Lower lobe of right lung (tissue), 2 donors: ENCODE data around the gene WBP4. TPM values are rescaled to one million over a fixed set of nuclear protein-coding genes. Genes with fewer than 3 reads are reported as not detected.

Experiments
- ATAC-seq, 2 donors: fragments of 200-7000 bp; cut with Tn5 transposase; one replicate each; pipeline ENCODE4 v1.9.1; 2020 to 2022; ENCODE audit warnings: mild to moderate bottlenecking in 2 of 2, moderate library complexity in 2 of 2
- DNase-seq: peaks from one replicate; pipeline ENCODE4 v3.0.0-alpha.2; 2020
- H3K27ac ChIP-seq: fragments of 200-600 bp; one replicate; pipeline ENCODE4 v1.8.0; 2022
- H3K27me3 ChIP-seq: fragments of 200-600 bp; one replicate; pipeline ENCODE4 v1.8.0; 2022; ENCODE audit warnings: low read depth
- H3K36me3 ChIP-seq: fragments of 200-600 bp; one replicate; pipeline ENCODE4 v1.8.0; 2022; ENCODE audit warnings: mild to moderate bottlenecking
- H3K4me1 ChIP-seq: fragments of 200-600 bp; one replicate; pipeline ENCODE4 v1.8.0; 2022
- H3K4me3 ChIP-seq: fragments of 200-600 bp; one replicate; pipeline ENCODE4 v1.8.0; 2022; ENCODE audit warnings: mild to moderate bottlenecking
- H3K9me3 ChIP-seq: fragments of 200-600 bp; one replicate; pipeline ENCODE4 v1.8.0; 2022
- intact Hi-C: fragments of 100-400 bp; cut with DNase I; formaldehyde crosslinking; loops from one replicate; pipeline ENCODE4 v1.11.0; 2022
- total RNA-seq: library from RNA; stranded (reverse); fragmentation: NEBNext Ultra II Directional; extraction: Animal tissue kit (Norgen Biotek cat#: 25700); gene quantifications from one replicate; pipeline ENCODE4 v1.2.1, GENCODE V29; 2021
- TF ChIP-seq, protein P1 (sequence below): fragments of 200-600 bp; IDR thresholded peaks from one replicate; pipeline ENCODE4 v1.8.0; 2022; ENCODE audit warnings: antibody characterized with exemption, mild to moderate bottlenecking
- donor health status: DM: no; HTN: yes; CAD: no; lungs with severe emphysema.

Gene WBP4
- total RNA-seq, 1 donor from 2014 or later = 10.8 TPM

DNA sequence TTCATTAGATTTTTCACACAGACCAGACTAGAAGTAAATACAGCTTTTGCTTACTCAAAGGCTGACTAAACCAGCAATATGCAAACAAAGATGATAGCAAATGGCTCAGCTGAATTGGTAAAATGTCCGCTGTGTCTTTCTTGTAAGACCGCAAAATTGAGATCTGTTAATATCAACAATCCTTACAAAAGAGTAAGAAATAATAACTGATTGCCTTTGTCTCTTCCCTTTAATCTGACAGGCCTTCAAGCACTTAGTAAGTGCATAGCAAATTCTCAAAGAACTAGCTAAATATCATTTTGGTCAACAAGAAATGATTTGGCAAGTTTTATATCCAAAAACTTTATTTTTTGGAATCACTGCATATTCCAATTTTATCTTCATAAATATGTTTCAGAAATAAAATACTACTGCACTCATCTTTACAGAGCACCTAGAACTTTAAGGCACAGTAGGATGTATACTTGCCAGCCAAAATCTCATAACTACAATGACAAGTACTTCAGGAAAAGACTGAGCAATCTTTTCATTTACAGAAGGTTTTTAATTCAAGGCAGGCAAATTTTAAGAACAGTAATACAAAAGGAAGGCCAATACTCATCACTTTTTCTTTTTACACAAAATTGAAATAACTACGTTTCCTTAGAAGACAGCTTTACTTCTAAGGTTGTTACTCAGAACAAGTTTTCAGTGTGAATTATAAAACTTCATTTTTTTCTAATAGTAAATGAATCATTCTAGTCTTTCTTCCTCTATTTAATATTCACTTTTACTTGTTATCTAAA lies 43.3 kb upstream of the WBP4 start:
- Histone ChIP-seq H3K27ac (peak overlapping the region; percentile 84), H3K4me1 (peaks cover 33% of the 10 kb centered on the region)
- no peak for DNase-seq

DNA sequence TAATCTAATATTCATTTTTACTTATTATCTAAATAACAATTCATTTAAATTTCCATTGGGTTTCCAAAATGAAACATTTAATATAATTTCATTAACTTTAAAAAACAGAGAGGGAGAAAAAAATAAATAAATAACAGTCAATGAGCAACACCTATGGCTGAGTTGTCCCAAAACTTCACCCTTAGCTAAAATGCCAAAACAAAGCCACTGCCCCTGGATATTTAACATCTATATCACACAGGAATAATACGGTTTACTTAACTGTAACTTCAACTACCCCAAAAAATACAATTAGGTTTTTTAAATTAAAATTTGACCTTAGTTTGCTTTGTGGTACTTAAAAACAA lies 42.7 kb upstream of the WBP4 start:
- TF ChIP-seq, protein P1, sequence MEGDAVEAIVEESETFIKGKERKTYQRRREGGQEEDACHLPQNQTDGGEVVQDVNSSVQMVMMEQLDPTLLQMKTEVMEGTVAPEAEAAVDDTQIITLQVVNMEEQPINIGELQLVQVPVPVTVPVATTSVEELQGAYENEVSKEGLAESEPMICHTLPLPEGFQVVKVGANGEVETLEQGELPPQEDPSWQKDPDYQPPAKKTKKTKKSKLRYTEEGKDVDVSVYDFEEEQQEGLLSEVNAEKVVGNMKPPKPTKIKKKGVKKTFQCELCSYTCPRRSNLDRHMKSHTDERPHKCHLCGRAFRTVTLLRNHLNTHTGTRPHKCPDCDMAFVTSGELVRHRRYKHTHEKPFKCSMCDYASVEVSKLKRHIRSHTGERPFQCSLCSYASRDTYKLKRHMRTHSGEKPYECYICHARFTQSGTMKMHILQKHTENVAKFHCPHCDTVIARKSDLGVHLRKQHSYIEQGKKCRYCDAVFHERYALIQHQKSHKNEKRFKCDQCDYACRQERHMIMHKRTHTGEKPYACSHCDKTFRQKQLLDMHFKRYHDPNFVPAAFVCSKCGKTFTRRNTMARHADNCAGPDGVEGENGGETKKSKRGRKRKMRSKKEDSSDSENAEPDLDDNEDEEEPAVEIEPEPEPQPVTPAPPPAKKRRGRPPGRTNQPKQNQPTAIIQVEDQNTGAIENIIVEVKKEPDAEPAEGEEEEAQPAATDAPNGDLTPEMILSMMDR = no peak
- peak in 1 of 2 donors; percentile 31 for ATAC-seq
- Histone ChIP-seq H3K36me3 (no peaks in the 10 kb centered on the region), H3K4me3 (peak overlapping the region; percentile 48), H3K27ac (peak overlapping the region; percentile 84), H3K4me1 (peaks cover 32% of the 10 kb centered on the region), H3K27me3 (no peaks in the 10 kb centered on the region), H3K9me3 (no peaks in the 10 kb centered on the region)
- DNase-seq = no peak
- intact Hi-C loops = no loop called here

More for the DNA sequence above, 43.3 kb upstream of the WBP4 start:
- ATAC-seq = peak in 1 of 2 donors; percentile 57
- no peaks in the 10 kb centered on the region for H3K9me3 ChIP-seq
- H3K4me3 ChIP-seq = peak overlapping the region; percentile 48
- no peaks in the 10 kb centered on the region for H3K36me3 ChIP-seq
- TF ChIP-seq, protein P1 = no peak
- intact Hi-C loops = no loop called here
- H3K27me3 ChIP-seq = no peaks in the 10 kb centered on the region

DNA sequence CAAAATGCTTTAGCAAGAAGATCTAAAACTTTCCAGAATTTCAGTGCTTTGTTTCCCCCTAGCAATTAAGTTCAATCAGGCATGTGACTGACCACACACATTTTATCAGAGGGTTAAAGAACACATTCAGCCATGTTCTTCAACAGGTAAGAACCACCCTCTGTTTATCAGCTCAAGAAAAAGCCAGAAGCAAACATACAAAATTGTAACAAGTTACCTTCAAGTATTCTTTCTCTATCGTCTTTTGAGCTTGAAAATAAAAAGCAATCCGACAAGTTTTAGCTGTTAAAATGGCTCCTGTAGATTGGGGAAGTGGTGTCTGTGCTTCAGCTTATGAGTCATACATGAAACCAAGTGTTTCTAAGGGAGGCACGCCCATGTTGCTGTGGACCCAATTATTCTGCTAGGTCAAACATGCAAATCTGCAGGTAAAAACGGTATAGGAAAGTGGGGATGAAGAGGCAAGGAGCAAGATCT lies 42.3 kb upstream of the WBP4 start, which contains the start of gene ELF1:
Gene ELF1 (minus strand): TSS at position 306 of the 477 bp plus-strand sequence. CDS start 37,262 bp downstream, outside the sequence.
- Histone ChIP-seq H3K4me3 (peak within 1 kb of the TSS; percentile 48), H3K27ac (peak within 1 kb of the TSS; percentile 84), H3K27me3 (no peaks in the 10 kb centered on the region), H3K36me3 (no peaks in the 10 kb centered on the region), H3K4me1 (peaks cover 29% of the 10 kb centered on the region), H3K9me3 (no peaks in the 10 kb centered on the region)
- ATAC-seq = peak; percentile 95 to 97
- DNase-seq = peak; percentile 62
- TF ChIP-seq, protein P1 = no peak
- intact Hi-C loops = no loop called here

DNA sequence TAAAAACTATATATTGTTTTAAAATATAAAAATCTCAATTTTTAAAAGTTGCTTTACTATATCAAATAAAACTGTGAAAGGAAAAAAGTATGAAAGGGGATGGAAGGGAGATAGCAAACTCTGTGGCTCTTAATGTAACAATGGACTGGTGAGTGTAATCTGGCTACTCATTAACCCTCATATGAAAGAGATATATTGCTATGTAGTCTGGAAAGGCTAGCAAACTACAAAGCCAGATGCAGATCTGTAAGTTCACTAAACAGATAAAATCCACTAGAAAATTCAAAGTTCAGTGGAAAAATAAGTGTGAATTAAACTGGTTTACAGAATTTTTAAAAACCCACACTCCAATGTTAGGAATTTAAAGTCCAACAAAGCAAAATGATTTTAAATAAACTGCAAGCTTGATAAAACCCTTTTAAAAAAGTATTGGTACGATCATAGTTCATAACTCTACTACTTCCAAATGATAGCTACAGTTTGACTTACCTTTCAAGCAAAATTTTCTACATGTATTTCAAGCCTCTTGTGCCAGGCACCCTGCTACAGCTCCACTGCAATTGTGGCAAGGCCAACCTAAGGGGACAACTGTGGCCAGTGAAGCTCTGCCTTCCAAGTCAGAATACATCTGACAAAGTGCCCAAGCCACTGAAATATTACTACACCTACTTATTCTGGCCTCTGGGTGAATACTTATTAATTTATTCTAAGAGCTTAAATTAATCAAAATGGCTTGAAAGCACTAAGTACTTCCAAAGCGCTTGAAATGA lies 41.5 kb upstream of the WBP4 start:
- Histone ChIP-seq H3K27me3 (no peaks in the 10 kb centered on the region), H3K4me3 (peak overlapping the region; percentile 48), H3K9me3 (no peaks in the 10 kb centered on the region), H3K27ac (peak overlapping the region; percentile 84), H3K4me1 (peaks cover 26% of the 10 kb centered on the region), H3K36me3 (no peaks in the 10 kb centered on the region)
- intact Hi-C loops = no loop called here
- TF ChIP-seq, protein P1 = no peak
- ATAC-seq = peak in 1 of 2 donors; percentile 50
- DNase-seq = no peak

DNA sequence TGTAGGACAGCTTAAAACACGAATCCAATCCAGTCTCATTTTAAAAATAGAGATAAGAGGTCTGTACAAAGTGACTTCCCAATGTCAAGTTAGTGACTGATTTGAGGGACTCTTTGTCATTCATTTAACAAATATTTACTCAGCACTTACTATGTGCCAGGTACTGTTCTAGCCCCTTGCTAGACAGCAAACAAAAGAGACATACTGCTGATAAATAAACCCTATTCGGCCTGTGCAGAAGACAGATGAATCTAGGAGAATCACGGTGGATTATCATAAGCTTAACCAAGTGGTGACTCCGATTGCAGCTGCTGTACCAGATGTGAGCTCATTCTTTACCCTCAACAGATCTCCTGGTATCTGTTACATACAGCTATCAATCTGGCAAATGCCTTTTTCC lies 35.8 kb upstream of the WBP4 start:
- peaks cover 26% of the 10 kb centered on the region for H3K4me1 ChIP-seq
- H3K36me3 ChIP-seq = peaks cover 5% of the 10 kb centered on the region
- TF ChIP-seq, protein P1 = no peak
- intact Hi-C loops = no loop called here
- no peaks in the 10 kb centered on the region for H3K27me3 ChIP-seq
- ATAC-seq = peak in 1 of 2 donors; percentile 64
- DNase-seq = no peak
- H3K27ac ChIP-seq = no peak overlapping the region
- H3K9me3 ChIP-seq = no peaks in the 10 kb centered on the region
- H3K4me3 ChIP-seq = no peak overlapping the region
